HepG2 (cell line): ENCODE data around the gene QKI. TPM values are rescaled to one million over a fixed set of nuclear protein-coding genes. Genes with fewer than 3 reads are reported as not detected.

ENCODE experiments used
- ATAC-seq: fragments of 200-7000 bp; cut with Tn5 transposase; 3 replicates; pipeline ENCODE4 v1.9.1; 2020; ENCODE audit warnings: mild to moderate bottlenecking, moderate library complexity
- BruUV-seq: library from RNA; stranded (reverse); fragments of 400-500 nt; replicated peaks from 2 replicates; lab custom pipeline; 2021; lab: Mats Ljungman, UMichigan
- CTCF ChIA-PET: fragments of 300-600 bp; formaldehyde crosslinking; extraction: SDS; loops from one replicate; lab custom pipeline; 2021; ENCODE audit warnings: low total read pairs, inconsistent platforms, low intra/inter-chr PET ratio; lab: Yijun Ruan, JAX
- POLR2A ChIA-PET: fragments of 350-600 bp; sonication (Branson Sonifier 250); formaldehyde crosslinking; loops from one replicate; lab custom pipeline; 2020; ENCODE audit warnings: antibody characterized with exemption, inconsistent platforms; lab: Yijun Ruan, JAX
- DNase-seq: peaks from one replicate; pipeline ENCODE4 v3.0.0-alpha.2; 2015; ENCODE audit warnings: low spot score
- FAIRE-seq: peaks from 3 replicates; lab custom pipeline; 2011; peaks lifted over from hg19 to GRCh38; lab: Jason Lieb, UNC
- H2AFZ ChIP-seq: one replicate; pipeline ENCODE4 v1.6.1; 2011; ENCODE audit warnings: low read length, inconsistent platforms
- H3K27ac ChIP-seq: fragments of 300-600 bp; 3 replicates; pipeline ENCODE4 v1.8.0; 2011; ENCODE audit warnings: mixed run types, mild to moderate bottlenecking, mixed read lengths, low read length, inconsistent platforms; ENCODE audit not compliant: insufficient read depth; ENCODE audit errors: extremely low read length
- H3K27me3 ChIP-seq, 2 experiments: fragments of 200-600 bp in 1 of 2; 2 replicates in 1 of 2; 3 replicates in 1 of 2; pipeline versions ENCODE4 v1.6.0 to v1.8.0; 2011; ENCODE audit warnings: low read length in 2 of 2, mild to moderate bottlenecking in 2 of 2, moderate library complexity in 2 of 2, inconsistent platforms in 1 of 2; ENCODE audit not compliant: insufficient read depth in 2 of 2, control insufficient read depth in 1 of 2
- H3K36me3 ChIP-seq, 2 experiments: fragments of 200-600 bp in 1 of 2; replicated peaks in 1 of 2; 2 replicates in 1 of 2; 3 replicates in 1 of 2; pipeline versions ENCODE4 v1.5.1 to v1.8.0; 2011; ENCODE audit warnings: low read length in 2 of 2, inconsistent platforms in 1 of 2; ENCODE audit not compliant: insufficient read depth in 2 of 2, control insufficient read depth in 1 of 2
- H3K4me1 ChIP-seq: 2 replicates; pipeline ENCODE4 v1.5.1; 2012; ENCODE audit warnings: low read length, inconsistent platforms; ENCODE audit not compliant: insufficient read depth
- H3K4me2 ChIP-seq: 2 replicates; pipeline ENCODE4 v1.6.0; 2011; ENCODE audit warnings: low read depth, low read length, inconsistent platforms
- H3K4me3 ChIP-seq, 3 experiments: fragments of 200-600 bp in 1 of 3; sonication (generic), shearing (Covaris generic) in 1 of 3; replicated peaks in 1 of 3; 2 replicates each; pipeline ENCODE4 v1.5.1; 2011 to 2016; ENCODE audit warnings: low read length in 3 of 3, inconsistent platforms in 2 of 3, low read depth in 2 of 3, mild to moderate bottlenecking in 2 of 3, control low read depth in 1 of 3, mixed read lengths in 1 of 3; ENCODE audit not compliant: insufficient read depth in 1 of 3
- H3K79me2 ChIP-seq: one replicate; pipeline ENCODE4 v1.6.1; 2011; ENCODE audit warnings: low read length, inconsistent platforms; ENCODE audit not compliant: insufficient read depth
- H3K9ac ChIP-seq: 2 replicates; pipeline ENCODE4 v1.6.0; 2011; ENCODE audit warnings: mild to moderate bottlenecking, low read depth, low read length, inconsistent platforms; ENCODE audit not compliant: insufficient read depth
- H3K9me3 ChIP-seq: 2 replicates; pipeline ENCODE4 v1.5.1; 2012; ENCODE audit warnings: mild to moderate bottlenecking, low read length
- H4K20me1 ChIP-seq: 2 replicates; pipeline ENCODE4 v1.6.0; 2011; ENCODE audit warnings: inconsistent platforms, mild to moderate bottlenecking, low read length, moderate library complexity; ENCODE audit not compliant: insufficient read depth
- GZF1 ChIP-seq: sonication (generic); formaldehyde crosslinking; IDR thresholded peaks from 2 replicates; pipeline ENCODE4 v1.5.1; 2020; ENCODE audit warnings: mild to moderate bottlenecking, missing genetic modification reagents
- HNF4G ChIP-seq, 2 experiments: sonication (generic) in 1 of 2; formaldehyde crosslinking in 1 of 2; IDR thresholded peaks; 2 replicates each; pipeline versions ENCODE4 v1.4.0 to v1.6.1; 2011 to 2020; ENCODE audit warnings: borderline replicate concordance in 2 of 2, low read depth in 2 of 2, mild to moderate bottlenecking in 2 of 2, low read length in 1 of 2, missing genetic modification reagents in 1 of 2, moderate library complexity in 1 of 2
- NR2C2 ChIP-seq: sonication (generic); formaldehyde crosslinking; IDR thresholded peaks from 2 replicates; pipeline ENCODE4 v1.4.0; 2020; ENCODE audit warnings: missing genetic modification reagents, mild to moderate bottlenecking, moderate library complexity, borderline replicate concordance
- USF2 ChIP-seq, 2 experiments: sonication (generic) in 1 of 2; formaldehyde crosslinking in 1 of 2; IDR thresholded peaks; 2 replicates each; pipeline versions ENCODE4 v1.5.1 to v1.6.1; 2011 to 2020; ENCODE audit warnings: borderline replicate concordance in 1 of 2, low read depth in 1 of 2, low read length in 1 of 2, mild to moderate bottlenecking in 1 of 2, missing genetic modification reagents in 1 of 2, moderate library complexity in 1 of 2
- ZBTB14 ChIP-seq: sonication (generic); formaldehyde crosslinking; IDR thresholded peaks from 2 replicates; pipeline ENCODE4 v1.4.0; 2020; ENCODE audit warnings: missing genetic modification reagents
- WGBS: methylation state at CpG from one replicate; pipeline ENCODE4 v1.1.6; 2017; ENCODE audit warnings: low lambda C conversion rate; 5-methylcytosine and 5-hydroxymethylcytosine counted together
- in situ Hi-C: cut with HindIII; loops from 2 replicates; pipeline ENCODE4 v1.10.0; 2017; ENCODE audit warnings: low pct_unique_long_range_greater_than_20kb; ENCODE audit not compliant: extremely low pct_ligation_motif_present
- intact Hi-C: fragments of 100-400 bp; cut with micrococcal nuclease; formaldehyde crosslinking; loops from one replicate; pipeline ENCODE4 v1.10.0; 2022; ENCODE audit not compliant: unreplicated experiment
- polyA plus RNA-seq, 8 experiments: library from polyadenylated mRNA; depleted of rRNA in 3 of 8; stranded (reverse) in 7 of 8; unstranded in 1 of 8; fragments of >200 nt; fragmentation: Illumina TruSeq in 4 of 8; extraction: Trizol in 4 of 8; gene quantifications; 2 replicates each; pipeline versions ENCODE4 v1.2.1 to v1.2.3, GENCODE V29; 2011 to 2016; ENCODE audit warnings: low read depth in 4 of 8, missing spikeins in 1 of 8, mixed read lengths in 1 of 8; ENCODE audit not compliant: insufficient read depth in 1 of 8
- total RNA-seq, 5 experiments: library from RNA; depleted of rRNA; stranded (reverse); fragments of >200 nt; fragmentation: Illumina TruSeq; extraction: Trizol; gene quantifications; 2 replicates each; pipeline ENCODE4 v1.2.3, GENCODE V29; 2016; ENCODE audit warnings: low read depth in 1 of 5

Gene QKI
- total and polyA plus RNA-seq, 2 of the 13 experiments (the other 11 are each of a cell fraction or from before 2014, with no cell fraction given): 136 to 137 TPM

- no peak for DNase-seq
- CTCF ChIA-PET: no interaction called here
- Histone ChIP-seq H3K9me3 (no peaks in the 10 kb centered on the region), H3K4me3 (no peak overlapping the region), H3K27me3 (no peaks in the 10 kb centered on the region), H3K36me3 (no peaks in the 10 kb centered on the region), H3K4me2 (no peak overlapping the region), H4K20me1 (no peaks in the 10 kb centered on the region), H3K4me1 (peaks cover 4% of the 10 kb centered on the region; the same call in 1 of the 2 replicates), H2AFZ (no peak overlapping the region), H3K27ac (no peak overlapping the region), H3K9ac (no peak overlapping the region), H3K79me2 (no peaks in the 10 kb centered on the region)
- POLR2A ChIA-PET: interaction anchor here (1.0 kb wide), 1 partner anchor 11 kb away, joined by 3 read pairs; no protein-coding TSS in a partner anchor
- FAIRE-seq: no peak
- intact Hi-C loops: no loop called here
- TF ChIP-seq ZBTB14 (no peak), USF2 (IDR thresholded peaks at IDR 0.05; ENCODE audit: low read depth, low read length) (no peak), USF2 (CRISPR knock-in tag; IDR thresholded peaks at IDR 0.05; ENCODE audit: borderline replicate concordance) (no peak), GZF1 (no peak), NR2C2 (CRISPR knock-in tag) (no peak), HNF4G (IDR thresholded peaks at IDR 0.05; ENCODE audit: borderline replicate concordance, low read depth, low read length) (no peak), HNF4G (CRISPR knock-in tag; IDR thresholded peaks at IDR 0.05; ENCODE audit: borderline replicate concordance, low read depth) (no peak)
- no peak for ATAC-seq
- WGBS: 70% methylated on average over 4 of the region's 4 CpGs
- in situ Hi-C loops: no loop called here
- no TSS peak for BruUV-seq
Measured at GRCh38 chr6:163394659-163395058, 19.9 kb upstream of the QKI start.
